MM.1S (cell line): Measurements from ENCODE around the gene ZC3H4.

Source experiments
- DNase-seq: peaks from one replicate; pipeline ENCODE4 v3.0.0-alpha.2; 2015
- H2AFZ ChIP-seq: fragments of 300-600 bp; sonication (generic); 2 replicates; pipeline ENCODE4 v1.6.0; 2016; ENCODE audit warnings: antibody characterized with exemption, low read length
- H3F3A ChIP-seq: fragments of 300-600 bp; sonication (generic); 2 replicates; pipeline ENCODE4 v1.6.1; 2016; ENCODE audit warnings: mild to moderate bottlenecking, antibody characterized with exemption, low read length, moderate library complexity, mixed read lengths; ENCODE audit not compliant: insufficient read depth
- H3K27ac ChIP-seq: fragments of 300-600 bp; sonication (generic); 2 replicates; pipeline ENCODE4 v1.5.1; 2016; ENCODE audit warnings: mild to moderate bottlenecking, low read length
- H3K27me3 ChIP-seq: fragments of 300-600 bp; sonication (generic); replicated peaks from 2 replicates; pipeline ENCODE4 v1.6.0; 2016; ENCODE audit warnings: low read length; ENCODE audit not compliant: insufficient read depth
- H3K36me3 ChIP-seq: fragments of 300-600 bp; sonication (generic); replicated peaks from 2 replicates; pipeline ENCODE4 v1.6.1; 2016; ENCODE audit warnings: mild to moderate bottlenecking, low read length, mixed read lengths; ENCODE audit not compliant: insufficient read depth
- H3K4me1 ChIP-seq: fragments of 300-600 bp; sonication (generic); 2 replicates; pipeline ENCODE4 v1.6.1; 2016; ENCODE audit warnings: low read length, mixed read lengths
- H3K4me2 ChIP-seq: fragments of 300-600 bp; sonication (generic); 2 replicates; pipeline ENCODE4 v1.6.0; 2016; ENCODE audit warnings: low read depth, low read length
- H3K4me3 ChIP-seq: fragments of 300-600 bp; sonication (generic); 2 replicates; pipeline ENCODE4 v1.5.1; 2016; ENCODE audit warnings: low read length, mixed read lengths
- H3K79me2 ChIP-seq: fragments of 300-600 bp; sonication (generic); 2 replicates; pipeline ENCODE4 v1.6.1; 2016; ENCODE audit warnings: mixed run types, low read length, mixed read lengths
- H3K9ac ChIP-seq: fragments of 300-600 bp; sonication (generic); 2 replicates; pipeline ENCODE4 v1.6.1; 2016; ENCODE audit warnings: low read length, mixed read lengths
- H3K9me2 ChIP-seq: fragments of 300-600 bp; sonication (generic); replicated peaks from 2 replicates; pipeline ENCODE4 v1.6.1; 2016; ENCODE audit warnings: mild to moderate bottlenecking, low read length, mixed read lengths; ENCODE audit not compliant: insufficient read depth
- H3K9me3 ChIP-seq: fragments of 300-600 bp; sonication (generic); replicated peaks from 2 replicates; pipeline ENCODE4 v1.6.1; 2016; ENCODE audit warnings: mild to moderate bottlenecking, low read length, mixed read lengths; ENCODE audit not compliant: insufficient read depth
- H4K20me1 ChIP-seq: fragments of 300-600 bp; sonication (generic); 2 replicates; pipeline ENCODE4 v1.6.1; 2016; ENCODE audit warnings: mild to moderate bottlenecking, low read length, moderate library complexity, mixed read lengths; ENCODE audit not compliant: insufficient read depth
- CTCF ChIP-seq: fragments of 300-600 bp; sonication (generic); IDR thresholded peaks from 2 replicates; pipeline ENCODE4 v1.5.1; 2016; ENCODE audit warnings: antibody characterized with exemption, low read length, mixed read lengths
- EZH2 ChIP-seq: fragments of 300-600 bp; sonication (generic); optimal IDR thresholded peaks from 2 replicates; pipeline ENCODE3; 2017; ENCODE audit warnings: low read depth, mild to moderate bottlenecking, antibody characterized with exemption, low read length, mixed read lengths
- EZH2phosphoT487 ChIP-seq: fragments of 300-600 bp; sonication (generic); IDR thresholded peaks from 2 replicates; pipeline ENCODE4 v1.6.1; 2018; ENCODE audit warnings: antibody characterized with exemption, low read length

ZC3H4 gene

GRCh38 chr19:47107953-47108746, 5.4 kb downstream of the ZC3H4 start:
- no peak for DNase-seq
- H2AFZ ChIP-seq: no peak overlapping the region
- 0 out of 2 replicates have a peak, but pooled peaks cover 3% of the 10 kb centered on the region for H3K36me3 ChIP-seq
- no peak overlapping the region for H3K4me3 ChIP-seq
- H3K9ac ChIP-seq: no peak overlapping the region
- peaks cover 11% of the 10 kb centered on the region; the same call in 1 of the 2 replicates for H3K4me1 ChIP-seq
- no peaks in the 10 kb centered on the region for H3K9me2 ChIP-seq
- no peak overlapping the region for H3K27ac ChIP-seq
- peaks cover 73% of the 10 kb centered on the region for H3K79me2 ChIP-seq
- H3K9me3 ChIP-seq: no peaks in the 10 kb centered on the region
- no peaks in the 10 kb centered on the region for H3K27me3 ChIP-seq
- peaks cover 36% of the 10 kb centered on the region for H3F3A ChIP-seq
- H4K20me1 ChIP-seq: no peaks in the 10 kb centered on the region
- no peak for TF ChIP-seq EZH2phosphoT487
- TF ChIP-seq CTCF: no peak
- TF ChIP-seq EZH2: no peak
- H3K4me2 ChIP-seq: no peak overlapping the region

- Histone ChIP-seq H2AFZ (no peak overlapping the region), H4K20me1 (no peaks in the 10 kb centered on the region), H3K9me3 (no peaks in the 10 kb centered on the region), H3K27ac (no peak overlapping the region), H3K4me1 (peaks cover 11% of the 10 kb centered on the region; the same call in 1 of the 2 replicates), H3K79me2 (peaks cover 81% of the 10 kb centered on the region), H3K9me2 (no peaks in the 10 kb centered on the region), H3K27me3 (no peaks in the 10 kb centered on the region), H3K9ac (no peak overlapping the region), H3K4me3 (no peak overlapping the region), H3K4me2 (no peak overlapping the region), H3K36me3 (0 out of 2 replicates have a peak, but pooled peaks cover 3% of the 10 kb centered on the region), H3F3A (peaks cover 31% of the 10 kb centered on the region)
- DNase-seq: no peak
- TF ChIP-seq EZH2 (no peak), EZH2phosphoT487 (no peak), CTCF (no peak)
Measured at GRCh38 chr19:47107202-47107952, 6.2 kb downstream of the ZC3H4 start.

GRCh38 chr19:47106821-47107201, 6.8 kb downstream of the ZC3H4 start:
- DNase-seq: no peak
- Histone ChIP-seq H3K9me3 (no peaks in the 10 kb centered on the region), H3K4me2 (no peak overlapping the region), H3K27ac (no peak overlapping the region), H3K4me3 (no peak overlapping the region), H3K27me3 (no peaks in the 10 kb centered on the region), H3F3A (peaks cover 29% of the 10 kb centered on the region), H4K20me1 (no peaks in the 10 kb centered on the region), H3K79me2 (peaks cover 84% of the 10 kb centered on the region), H2AFZ (no peak overlapping the region), H3K9ac (no peak overlapping the region), H3K9me2 (no peaks in the 10 kb centered on the region), H3K36me3 (0 out of 2 replicates have a peak, but pooled peaks cover 3% of the 10 kb centered on the region), H3K4me1 (peaks cover 11% of the 10 kb centered on the region; the same call in 1 of the 2 replicates)
- TF ChIP-seq EZH2phosphoT487 (no peak), EZH2 (no peak), CTCF (no peak)
